Adrenal gland (tissue), 5 donors: Measurements from ENCODE around the gene KRT1.

Experiments used
- POLR2A ChIP-seq, 2 donors: fragments of 450-650 bp; IDR thresholded peaks; one replicate each; pipeline ENCODE4 v1.6.1; 2017; ENCODE audit warnings: antibody characterized with exemption in 2 of 2, mild to moderate bottlenecking in 2 of 2, moderate library complexity in 1 of 2
- TF ChIP-seq, protein P1 (sequence below), 6 experiments: fragments of 450-650 bp in 4 of 6; fragments of 200-600 bp in 2 of 6; sonication (generic) in 1 of 6; IDR thresholded peaks; 1 replicate in 5 of 6; 2 replicates in 1 of 6; pipeline versions ENCODE4 v1.5.1 to v1.8.0; 2016 to 2021; ENCODE audit warnings: antibody characterized with exemption in 6 of 6, mild to moderate bottlenecking in 2 of 6, moderate library complexity in 1 of 6
- donor health status: DM: no; HTN: no; CAD: no.

GRCh38 chr12:52693261-52693660, 13.1 kb upstream of the KRT1 start:
- TF ChIP-seq, protein P1, sequence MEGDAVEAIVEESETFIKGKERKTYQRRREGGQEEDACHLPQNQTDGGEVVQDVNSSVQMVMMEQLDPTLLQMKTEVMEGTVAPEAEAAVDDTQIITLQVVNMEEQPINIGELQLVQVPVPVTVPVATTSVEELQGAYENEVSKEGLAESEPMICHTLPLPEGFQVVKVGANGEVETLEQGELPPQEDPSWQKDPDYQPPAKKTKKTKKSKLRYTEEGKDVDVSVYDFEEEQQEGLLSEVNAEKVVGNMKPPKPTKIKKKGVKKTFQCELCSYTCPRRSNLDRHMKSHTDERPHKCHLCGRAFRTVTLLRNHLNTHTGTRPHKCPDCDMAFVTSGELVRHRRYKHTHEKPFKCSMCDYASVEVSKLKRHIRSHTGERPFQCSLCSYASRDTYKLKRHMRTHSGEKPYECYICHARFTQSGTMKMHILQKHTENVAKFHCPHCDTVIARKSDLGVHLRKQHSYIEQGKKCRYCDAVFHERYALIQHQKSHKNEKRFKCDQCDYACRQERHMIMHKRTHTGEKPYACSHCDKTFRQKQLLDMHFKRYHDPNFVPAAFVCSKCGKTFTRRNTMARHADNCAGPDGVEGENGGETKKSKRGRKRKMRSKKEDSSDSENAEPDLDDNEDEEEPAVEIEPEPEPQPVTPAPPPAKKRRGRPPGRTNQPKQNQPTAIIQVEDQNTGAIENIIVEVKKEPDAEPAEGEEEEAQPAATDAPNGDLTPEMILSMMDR (IDR thresholded peaks at IDR 0.05): no peak
- no peak for TF ChIP-seq POLR2A (IDR thresholded peaks at IDR 0.05)
